T-helper 1 cell (primary cell): Measurements from ENCODE around the gene AWAT2.

Source experiments
- DNase-seq, 5 donors: peaks; one replicate each; pipeline ENCODE4 v3.0.0-alpha.2; 2012 to 2020
- total RNA-seq, 4 donors: gene quantifications; one replicate each; lab custom pipeline; 2026; lab: John Stamatoyannopoulos, UW

The AWAT2 gene, protein sequence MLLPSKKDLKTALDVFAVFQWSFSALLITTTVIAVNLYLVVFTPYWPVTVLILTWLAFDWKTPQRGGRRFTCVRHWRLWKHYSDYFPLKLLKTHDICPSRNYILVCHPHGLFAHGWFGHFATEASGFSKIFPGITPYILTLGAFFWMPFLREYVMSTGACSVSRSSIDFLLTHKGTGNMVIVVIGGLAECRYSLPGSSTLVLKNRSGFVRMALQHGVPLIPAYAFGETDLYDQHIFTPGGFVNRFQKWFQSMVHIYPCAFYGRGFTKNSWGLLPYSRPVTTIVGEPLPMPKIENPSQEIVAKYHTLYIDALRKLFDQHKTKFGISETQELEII
- total RNA-seq, result 0 reads per million in 4 donors

DNA sequence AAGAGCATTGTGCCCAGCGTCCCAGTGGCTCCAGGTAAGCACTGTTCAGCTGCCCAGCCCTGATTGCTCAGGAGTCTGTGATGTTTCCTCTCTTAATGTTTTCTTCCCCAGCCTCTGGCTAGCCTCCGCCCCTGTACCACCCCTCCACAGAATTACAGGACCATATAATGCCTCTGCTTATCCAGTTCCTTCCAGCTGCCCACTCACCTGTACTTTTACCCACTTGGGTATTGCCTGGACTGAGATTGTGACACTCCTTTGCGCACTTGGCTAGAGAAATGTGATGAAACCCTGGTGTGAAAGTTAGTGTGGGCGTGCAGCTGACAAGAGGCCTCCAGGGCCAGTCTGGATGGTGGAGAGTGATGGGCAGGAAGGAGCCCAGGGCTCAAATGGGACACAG is at the start of gene AWAT2:
Gene AWAT2, minus strand, starts transcription at position 14 of the 400 bp plus-strand sequence. Its CDS starts 6 bp downstream, at position 8.
- no peak for DNase-seq

DNA sequence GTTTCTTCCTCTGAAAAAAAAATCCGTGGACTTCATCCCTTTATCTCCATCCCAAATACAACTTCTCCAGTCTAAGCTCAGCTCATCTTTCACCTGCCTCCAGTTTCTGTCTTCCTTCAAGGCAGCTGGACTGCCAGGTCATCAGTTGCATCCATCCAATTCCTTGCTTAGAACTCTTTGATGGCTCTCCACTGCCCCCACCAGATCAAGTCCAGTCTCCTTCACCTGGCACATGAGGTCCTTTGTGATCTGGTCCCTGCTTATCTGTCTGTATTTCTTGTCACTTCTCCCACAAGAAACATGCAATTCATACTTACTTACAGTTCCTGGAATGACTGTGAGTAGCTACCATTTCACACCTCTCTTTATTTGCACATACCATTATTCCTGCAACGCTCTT is 46.3 kb upstream of the AWAT2 start:
- DNase-seq, result no peak

DNA sequence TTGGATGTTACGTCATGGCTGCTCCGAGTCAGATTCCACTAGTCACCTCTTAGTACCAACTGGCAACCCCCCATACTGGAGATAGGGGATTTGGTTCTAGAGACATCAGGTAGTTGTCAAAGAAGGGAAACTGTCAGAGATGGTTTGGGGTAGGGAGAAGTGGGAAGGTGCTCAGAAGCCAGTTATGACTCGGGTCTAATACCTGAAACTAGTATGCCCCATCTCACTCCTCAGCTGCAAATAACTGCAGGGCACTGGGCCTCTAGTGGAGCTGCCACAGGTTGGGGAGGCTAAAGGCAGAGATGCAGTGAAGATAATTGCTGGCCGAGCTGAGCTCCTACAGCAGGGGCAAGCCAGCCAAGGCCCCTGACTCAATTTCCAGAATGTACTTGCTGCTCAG is 42.5 kb upstream of the AWAT2 start:
- no peak for DNase-seq

DNA sequence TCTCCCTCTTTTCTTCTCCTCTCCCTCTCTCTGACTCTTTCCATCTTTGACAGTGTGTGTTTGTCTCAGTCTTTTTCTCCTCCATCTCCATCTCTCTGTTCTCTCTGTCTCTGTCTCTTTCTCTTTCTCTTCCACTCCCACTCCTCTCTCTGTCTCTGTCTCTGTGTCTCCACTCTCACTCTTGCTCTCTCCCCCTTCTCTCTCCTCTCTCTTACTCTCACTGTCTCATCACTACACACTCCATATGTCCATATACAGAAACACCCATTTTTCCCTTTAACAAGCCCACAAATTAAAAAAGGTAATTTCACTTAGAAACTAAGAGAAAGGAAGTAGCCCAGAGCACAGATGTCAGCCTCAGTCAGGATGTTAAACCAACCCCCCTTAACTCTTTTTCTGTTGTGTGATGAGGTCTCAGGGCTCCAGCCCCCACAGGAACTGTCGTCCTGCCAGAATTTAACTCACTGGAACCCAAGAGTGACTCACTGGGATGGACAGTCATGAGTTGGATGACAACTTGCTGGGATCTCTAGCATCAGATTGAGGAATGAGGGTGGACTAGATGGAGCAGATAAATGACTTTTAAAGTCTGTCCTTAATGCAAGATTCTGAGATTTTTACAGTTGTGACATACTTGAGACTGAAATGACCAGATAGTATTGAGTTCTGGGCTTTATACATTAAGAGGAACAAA is 40.0 kb upstream of the AWAT2 start:
- DNase-seq, result no peak

DNA sequence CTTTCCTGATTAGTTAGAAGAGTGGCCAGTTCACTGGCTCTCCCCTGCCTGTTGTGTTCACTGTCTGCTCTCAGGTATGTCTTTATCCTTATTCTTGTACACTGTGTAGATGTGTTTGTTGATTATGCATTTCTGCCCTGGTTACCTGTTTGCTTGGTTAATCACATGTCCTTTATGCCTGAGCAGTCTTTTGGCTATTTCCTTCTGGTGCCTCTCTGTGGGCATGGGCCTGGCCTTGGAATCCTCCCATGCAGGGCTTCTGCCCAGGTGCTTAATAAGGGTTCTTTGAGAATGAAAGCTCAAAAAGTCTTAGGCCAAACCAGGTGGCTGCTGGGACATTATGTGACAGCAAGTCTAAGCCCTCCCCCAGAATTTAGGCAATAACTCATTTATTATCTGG is 39.0 kb upstream of the AWAT2 start:
- DNase-seq, result no peak

DNA sequence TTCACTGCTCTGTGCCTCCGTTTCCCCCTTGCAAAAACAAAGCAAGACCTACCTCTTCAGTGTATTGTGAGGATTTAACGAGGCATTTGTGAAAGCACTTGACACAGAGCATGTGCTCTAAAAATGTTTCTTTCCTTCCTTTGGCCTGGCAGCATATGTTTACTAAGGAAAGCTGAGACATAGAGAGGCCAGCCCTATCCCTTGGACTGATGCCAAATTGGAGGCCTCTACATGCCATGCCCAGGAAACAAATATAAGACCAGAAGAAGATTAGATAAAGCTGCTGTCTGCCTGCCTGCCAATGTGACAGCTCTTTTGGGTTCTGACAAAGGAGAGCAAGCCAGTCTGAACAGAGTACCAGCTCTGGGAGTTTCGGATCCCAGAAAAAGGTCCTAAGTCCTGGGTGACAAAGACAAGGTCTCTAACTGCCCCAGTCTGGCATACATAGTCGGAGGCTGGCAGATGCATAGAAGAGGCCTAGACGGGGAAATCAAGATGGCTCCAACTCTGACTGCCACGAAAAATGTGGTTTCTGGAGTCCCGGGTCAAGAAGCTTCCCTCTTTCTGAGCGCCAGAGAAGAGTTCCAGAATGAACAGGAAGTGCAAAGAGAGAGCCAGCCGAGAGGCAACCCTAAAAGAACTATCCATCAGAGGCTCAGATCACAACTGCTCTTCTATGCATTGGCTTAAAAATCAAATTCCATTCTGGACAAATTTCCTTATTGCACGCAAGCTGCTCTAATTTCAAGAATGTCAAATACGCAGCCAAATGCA is 38.3 kb upstream of the AWAT2 start:
- DNase-seq, result no peak

DNA sequence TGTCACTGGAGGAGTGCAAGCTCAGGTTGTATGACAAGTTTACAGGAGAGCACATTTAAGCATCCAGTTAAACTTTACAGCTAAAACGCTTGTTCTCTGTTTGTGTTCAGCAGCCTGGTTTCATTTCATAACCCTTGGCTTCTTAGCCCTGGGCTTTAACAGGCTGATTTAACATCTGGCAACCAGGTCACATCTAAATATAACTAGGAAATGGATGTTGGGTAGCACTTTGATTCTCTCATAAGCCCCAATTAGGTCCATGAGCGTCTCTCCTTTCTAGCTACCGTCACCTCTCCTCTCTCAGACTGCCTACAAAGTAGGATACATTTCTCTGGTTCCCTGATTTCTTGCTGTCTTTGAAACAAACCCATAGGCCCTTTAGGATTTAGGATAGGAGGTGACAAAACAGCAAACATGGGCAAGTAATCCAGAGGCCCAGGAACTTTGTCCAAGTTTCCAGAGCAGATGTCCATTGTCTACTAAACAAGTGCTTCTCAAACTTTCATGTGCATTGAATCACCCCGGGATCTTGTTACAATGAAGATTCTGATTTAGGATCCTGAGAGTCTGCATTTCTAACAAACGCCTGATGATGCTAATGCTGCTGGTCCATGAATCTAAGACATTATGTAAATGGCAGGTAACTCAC is 35.0 kb upstream of the AWAT2 start:
- no peak for DNase-seq

DNA sequence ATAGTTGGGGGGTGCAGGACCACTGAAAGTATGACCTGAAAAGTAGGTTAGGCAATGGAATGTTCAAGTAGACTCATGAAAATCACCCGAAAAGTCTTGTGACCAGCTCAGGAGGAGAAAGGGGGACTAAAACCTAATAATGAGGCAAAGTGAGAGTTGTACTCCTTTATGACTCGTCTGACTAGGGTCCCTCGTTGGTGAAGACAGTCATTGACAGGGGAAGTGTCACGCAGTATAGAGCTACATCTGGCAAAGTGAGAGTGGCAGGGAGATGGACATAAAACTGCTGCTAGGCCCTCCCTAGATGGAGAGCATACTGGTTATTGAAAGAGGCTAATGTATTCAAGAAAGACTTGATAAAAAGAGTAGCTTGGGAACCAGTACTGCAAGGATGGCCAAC is 33.0 kb upstream of the AWAT2 start:
- DNase-seq, result no peak

DNA sequence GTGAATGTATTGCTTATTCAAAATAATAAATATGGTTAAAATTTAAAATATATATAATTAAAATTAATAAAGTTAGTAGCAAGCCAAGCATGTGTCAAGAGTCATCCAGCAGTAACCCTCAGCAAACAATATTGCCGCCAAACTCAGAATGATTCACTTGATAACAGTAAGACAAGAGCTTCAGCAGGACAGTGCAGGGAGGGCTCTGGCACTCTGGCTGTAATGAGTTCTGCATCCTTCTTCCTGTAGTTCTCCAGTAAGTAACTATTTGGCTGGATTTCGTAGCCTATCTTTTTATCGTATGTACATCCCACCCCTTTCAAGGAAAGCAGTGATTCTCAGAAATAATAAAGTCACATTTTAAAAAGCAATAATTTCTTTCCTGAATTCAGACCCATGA is 30.1 kb upstream of the AWAT2 start:
- DNase-seq, result no peak

DNA sequence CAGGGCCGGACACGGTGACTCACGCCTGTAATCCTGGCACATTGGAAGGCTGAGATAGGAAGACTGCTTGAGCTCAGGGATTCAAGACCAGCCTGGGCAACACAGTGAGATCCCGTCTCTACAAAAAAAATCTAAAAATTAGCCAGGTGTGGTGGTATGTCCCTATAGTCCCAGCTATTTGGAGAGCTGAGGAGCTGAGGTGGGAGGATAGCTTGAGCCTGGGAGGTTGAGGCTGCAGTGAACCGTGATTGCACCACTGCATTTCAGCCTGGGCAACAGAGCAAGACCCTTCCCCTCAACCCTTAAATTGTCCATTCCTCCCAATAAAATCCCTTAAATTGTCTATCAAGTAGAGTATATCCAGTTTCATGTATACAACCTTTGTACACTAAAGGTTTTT is 29.6 kb upstream of the AWAT2 start:
- DNase-seq, result no peak

DNA sequence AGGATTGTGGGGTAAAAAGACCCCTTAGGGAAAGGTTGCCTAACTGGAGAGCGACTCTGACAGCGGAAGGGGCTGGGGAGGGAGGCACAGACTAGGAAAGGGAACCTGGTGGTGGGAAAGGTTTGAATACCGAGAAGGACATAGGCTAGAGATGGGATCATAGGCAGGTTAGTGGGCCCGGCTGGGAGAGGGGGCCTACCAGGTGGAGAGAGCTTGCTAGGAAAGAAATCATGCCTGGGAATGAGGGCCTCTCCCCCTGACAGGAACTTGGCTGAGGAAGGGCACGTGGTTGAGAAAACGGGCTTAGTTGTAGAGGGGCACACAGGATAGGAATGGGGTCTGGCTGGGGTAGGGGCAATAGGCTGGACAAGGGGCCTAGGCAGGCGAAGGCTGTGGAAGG is 16.9 kb upstream of the AWAT2 start:
- no peak for DNase-seq

DNA sequence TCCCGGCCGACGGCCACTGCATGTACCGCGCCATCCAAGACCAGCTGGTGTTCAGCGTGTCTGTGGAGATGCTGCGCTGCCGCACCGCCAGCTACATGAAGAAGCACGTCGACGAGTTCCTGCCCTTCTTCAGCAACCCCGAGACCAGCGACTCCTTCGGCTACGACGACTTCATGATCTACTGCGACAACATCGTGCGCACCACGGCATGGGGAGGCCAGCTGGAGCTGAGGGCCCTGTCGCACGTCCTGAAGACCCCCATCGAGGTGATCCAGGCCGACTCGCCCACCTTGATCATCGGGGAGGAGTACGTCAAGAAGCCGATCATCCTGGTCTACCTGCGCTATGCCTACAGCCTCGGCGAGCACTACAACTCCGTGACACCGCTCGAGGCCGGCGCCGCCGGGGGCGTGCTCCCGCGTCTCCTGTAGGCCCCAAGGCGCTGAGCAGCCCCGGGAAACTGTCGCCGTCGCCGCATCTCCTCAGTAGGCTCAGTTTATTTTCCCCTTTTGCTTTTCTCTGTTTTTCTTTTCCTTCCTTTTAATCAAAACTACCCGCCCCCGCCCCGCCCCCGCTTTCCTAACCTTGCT is 13.3 kb upstream of the AWAT2 start:
- no peak for DNase-seq

DNA sequence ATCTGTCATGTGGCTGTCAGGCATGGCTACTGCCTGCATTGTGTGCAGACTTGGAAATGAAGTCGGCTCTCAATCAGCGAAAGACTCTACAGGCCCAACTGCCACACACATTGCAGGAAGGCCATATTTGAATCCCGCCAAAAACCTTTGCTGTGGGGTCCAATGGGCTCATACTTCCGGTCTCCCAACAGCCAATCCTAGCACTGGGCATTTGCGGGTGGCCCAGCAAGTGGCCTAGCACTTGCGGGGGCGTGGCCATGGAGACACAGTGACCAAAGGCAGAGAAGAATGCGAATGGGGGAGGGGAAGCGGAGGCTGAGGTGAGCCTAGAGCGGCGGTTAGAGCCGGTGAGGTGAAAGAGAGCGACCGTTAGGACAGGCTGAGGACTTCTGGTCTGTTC is 12.3 kb upstream of the AWAT2 start, which contains the start of gene OTUD6A:
Gene OTUD6A, plus strand, starts transcription at position 382 of the 400 bp plus-strand sequence. CDS start 68 bp downstream, outside the sequence.
- DNase-seq, result no peak

DNA sequence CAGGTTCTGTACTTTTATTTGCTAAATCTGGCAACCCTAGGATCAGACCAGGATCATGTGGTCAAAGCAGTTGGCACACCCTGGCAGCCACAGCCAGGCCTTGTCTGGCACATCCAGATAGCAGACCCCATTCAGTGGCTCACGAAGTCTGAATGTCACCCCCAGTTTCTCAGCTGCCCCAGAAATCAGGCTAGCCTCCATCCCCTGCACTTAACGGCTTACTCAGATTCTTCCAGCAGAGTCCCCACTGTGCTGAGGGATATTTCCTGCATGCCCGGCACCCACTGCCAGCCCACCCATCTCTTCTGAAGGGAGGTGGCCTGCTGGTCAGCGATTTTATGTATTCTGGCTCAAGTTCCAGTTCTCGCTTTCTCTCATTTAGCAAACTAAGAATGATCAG is 4.7 kb upstream of the AWAT2 start:
- DNase-seq, result no peak

DNA sequence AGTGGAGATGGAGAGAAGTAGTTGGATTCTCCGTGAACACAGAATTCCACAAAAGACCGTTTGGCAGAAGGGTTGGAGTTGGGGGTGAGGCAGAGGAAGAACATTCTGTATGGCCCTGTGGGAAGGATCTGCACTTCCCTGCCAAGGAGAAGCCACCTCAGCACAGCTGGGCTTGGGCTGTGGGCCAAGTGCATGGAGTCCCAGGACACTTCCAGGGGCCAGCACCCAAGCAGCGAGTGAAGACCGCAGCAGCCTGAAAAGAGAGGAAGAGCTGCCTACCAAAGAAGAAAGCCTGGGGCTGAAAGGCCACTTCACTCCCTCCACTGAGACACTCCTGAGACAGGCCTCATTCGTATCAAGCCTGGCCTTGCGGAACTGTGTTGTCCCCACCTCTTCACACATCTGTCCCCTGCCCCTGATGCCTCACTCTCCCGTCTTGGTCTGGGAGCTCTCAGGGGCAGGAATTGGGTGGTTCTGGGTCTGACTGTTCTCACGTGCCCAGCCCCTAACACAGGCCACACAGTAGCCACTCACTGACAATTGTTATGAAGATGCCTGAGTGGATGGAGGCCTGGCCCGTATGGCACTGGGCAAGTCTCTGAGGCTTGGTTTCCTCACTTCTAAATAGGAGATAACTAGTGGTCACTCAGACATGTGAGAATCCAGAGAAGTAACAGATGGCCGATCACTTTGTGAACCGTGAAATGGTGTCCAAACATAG is 3.3 kb upstream of the AWAT2 start:
- no peak for DNase-seq

DNA sequence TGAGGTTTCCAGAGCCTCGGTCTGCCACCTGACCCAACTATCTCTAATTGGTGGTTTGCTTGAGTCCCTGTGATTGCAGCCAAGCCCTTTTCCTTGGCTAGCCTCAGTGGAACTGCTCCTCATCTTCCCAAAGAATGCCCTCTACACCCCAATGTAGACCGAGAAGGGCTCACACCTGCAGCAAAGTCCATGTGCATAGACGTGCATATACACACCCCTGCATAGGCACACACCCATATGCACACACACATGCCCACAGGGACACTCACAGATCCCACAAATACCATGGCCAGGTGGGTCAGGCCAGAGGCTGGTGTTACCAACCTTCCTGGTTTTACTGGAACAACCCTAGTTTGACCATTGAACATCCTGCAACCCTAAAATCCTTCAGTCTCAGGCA is 332 bp downstream of the AWAT2 start:
- DNase-seq, result no peak

DNA sequence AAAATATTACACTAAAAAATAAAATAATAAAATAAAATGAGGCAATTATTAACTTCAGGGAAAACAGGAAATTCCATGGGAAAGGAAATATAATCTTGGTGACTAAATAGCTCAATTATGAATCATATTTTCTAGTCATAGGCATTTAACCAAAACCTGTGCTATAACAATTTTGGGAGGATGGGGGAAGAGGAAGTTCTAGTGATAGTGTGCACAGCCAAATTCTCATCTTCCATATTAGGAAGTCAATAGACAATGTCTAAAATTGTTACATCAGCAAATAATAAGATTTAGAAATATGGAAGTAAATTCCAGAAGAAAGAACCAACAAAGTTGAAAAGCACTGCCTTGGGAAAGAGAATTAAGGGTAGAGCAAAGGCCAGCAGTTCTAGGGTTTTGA is 2.8 kb downstream of the AWAT2 start:
- no peak for DNase-seq

DNA sequence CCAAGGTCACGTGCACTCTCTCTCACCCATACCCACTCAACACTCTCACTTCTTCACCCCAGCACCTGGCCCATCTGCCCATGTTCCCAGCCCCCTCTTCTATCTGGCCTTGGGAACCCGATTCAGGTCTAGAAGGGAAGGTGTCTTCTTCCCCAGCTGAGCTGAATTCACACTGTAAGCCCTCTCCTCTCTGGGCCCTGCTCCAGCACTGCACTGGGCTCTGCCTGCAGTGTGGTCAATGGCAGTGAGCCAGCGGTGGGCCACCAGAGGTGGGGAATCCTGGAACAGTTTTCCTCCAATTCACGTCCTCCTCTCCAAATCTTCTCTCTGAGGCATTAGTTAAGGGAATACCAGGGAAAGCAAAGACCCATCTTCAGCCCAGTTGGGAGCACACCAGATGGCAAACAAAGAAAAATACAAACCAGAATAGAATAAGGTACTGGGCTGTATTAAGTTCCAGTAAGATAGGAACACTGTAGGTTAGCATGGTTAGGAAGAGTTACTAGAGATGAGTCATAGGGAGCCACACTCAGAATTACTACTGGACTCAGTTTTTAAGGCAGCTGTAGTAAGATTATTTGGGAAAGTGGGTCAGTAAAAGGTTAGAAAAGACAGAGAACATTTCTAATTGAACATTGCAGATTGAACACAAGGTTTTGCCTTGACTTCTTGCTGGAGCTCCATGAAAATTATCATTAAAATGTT is 5.0 kb downstream of the AWAT2 start:
- no peak for DNase-seq

DNA sequence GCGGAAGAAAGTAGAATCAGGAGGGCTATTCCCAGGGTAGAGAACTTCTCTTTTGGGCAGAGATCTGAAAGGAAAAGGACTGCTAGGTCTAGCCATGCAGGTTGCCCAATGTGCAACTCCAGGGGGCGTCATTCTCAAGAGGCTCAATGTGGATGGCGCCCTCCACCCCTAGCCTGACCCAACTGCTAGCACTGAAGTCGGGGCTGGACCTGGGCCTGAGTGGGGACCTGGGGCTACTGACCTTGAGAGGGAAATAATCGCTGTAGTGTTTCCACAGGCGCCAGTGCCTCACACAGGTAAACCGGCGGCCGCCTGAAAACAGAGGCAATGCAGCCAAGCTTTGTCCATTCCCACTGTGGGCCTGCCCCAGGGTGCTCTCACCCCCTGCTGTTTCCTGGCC is 6.1 kb downstream of the AWAT2 start:
- no peak for DNase-seq

DNA sequence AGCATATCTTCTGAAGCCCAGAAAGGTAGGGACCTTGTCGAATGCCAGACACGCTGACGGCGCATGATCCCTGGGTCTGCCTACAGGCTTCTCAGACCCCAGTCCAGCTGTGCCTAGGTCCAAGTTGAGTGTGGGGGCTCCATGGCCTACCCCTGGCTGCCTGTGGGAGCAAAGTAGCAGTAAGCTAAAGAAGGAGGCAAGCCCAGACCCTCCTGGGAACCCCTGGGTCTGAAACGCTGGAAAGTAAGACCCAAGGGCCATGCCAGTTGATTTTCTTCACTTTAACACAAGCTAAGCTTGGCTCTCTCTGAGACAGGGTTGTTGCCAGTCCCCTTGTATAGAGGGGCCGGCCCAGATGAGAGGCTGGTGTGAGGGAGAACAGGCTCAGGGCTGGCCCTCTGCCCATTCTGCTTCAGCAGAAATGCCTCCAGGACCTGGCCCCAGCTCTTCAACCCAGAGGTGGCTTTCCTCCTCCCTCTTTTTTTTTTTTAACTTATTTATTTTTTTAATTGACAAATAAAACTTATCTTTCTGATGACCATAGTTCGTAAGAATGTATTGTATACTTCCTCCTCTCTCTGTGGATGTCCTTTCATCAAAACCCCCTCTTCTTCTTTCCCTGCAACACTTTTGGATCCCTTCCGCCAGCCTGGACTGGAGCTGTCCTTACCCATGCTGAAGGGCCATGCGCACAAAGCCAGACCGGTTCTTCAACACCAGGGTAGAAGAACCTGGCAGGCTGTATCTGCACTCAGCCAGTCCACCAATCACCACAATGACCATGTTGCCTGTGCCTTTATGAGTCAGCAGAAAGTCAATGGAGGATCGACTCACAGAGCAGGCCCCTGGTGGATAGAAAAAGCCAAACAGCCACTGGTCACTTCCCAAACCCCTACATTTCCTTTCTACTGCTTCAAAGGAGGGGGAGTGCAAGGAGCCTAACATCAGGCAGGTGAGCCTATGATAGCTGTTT is 7.1 kb downstream of the AWAT2 start:
- DNase-seq, result no peak
